Vagina (tissue), 2 donors: ENCODE data around the gene TMEM106C. TPM values are rescaled to one million over a fixed set of nuclear protein-coding genes. Genes with fewer than 3 reads are reported as not detected.
"Not testable (repeated sequence)": the region's sequence is repeated elsewhere in the genome, so short reads cannot be mapped to it uniquely, and the experiment has no call there.

ENCODE experiments used
- DNase-seq, 2 donors: peaks; one replicate each; pipeline ENCODE4 v3.0.0-alpha.2; 2017; ENCODE audit errors: extremely low spot score in 2 of 2
- H3K27ac ChIP-seq: fragments of 200-600 bp; sonication (generic); one replicate; pipeline ENCODE4 v1.5.1; 2019
- H3K27me3 ChIP-seq: fragments of 200-600 bp; sonication (generic); one replicate; pipeline ENCODE4 v1.5.1; 2019
- H3K36me3 ChIP-seq, 2 donors: fragments of 200-600 bp; sonication (generic); one replicate each; pipeline ENCODE4 v1.5.1; 2017 to 2019
- H3K4me1 ChIP-seq: fragments of 200-600 bp; sonication (generic); one replicate; pipeline ENCODE4 v1.5.1; 2019
- H3K4me3 ChIP-seq, 2 donors: fragments of 200-600 bp; sonication (generic); 1 replicate in 1 of 2; 2 replicates in 1 of 2; pipeline ENCODE4 v1.5.1; 2016 to 2019
- H3K9me3 ChIP-seq: fragments of 200-600 bp; sonication (generic); one replicate; pipeline ENCODE4 v1.5.1; 2019
- POLR2A ChIP-seq, 2 donors: fragments of 450-650 bp; IDR thresholded peaks; one replicate each; pipeline ENCODE4 v1.6.1; 2017; ENCODE audit warnings: antibody characterized with exemption in 2 of 2, mild to moderate bottlenecking in 2 of 2, moderate library complexity in 2 of 2
- POLR2AphosphoS5 ChIP-seq, 2 donors: sonication (generic); formaldehyde crosslinking; IDR thresholded peaks; one replicate each; pipeline ENCODE4 v1.9.0; 2017; ENCODE audit warnings: antibody characterized with exemption in 2 of 2, mild to moderate bottlenecking in 2 of 2, low read depth in 1 of 2; ENCODE audit not compliant: insufficient read depth in 1 of 2
- intact Hi-C: fragments of 100-400 bp; cut with DNase I; formaldehyde crosslinking; loops from one replicate; pipeline ENCODE4 v1.15.1; 2023
- total RNA-seq: library from RNA; depleted of rRNA; stranded (reverse); fragments of >200 nt; gene quantifications from one replicate; pipeline ENCODE4 v1.2.3, GENCODE V29; 2016
- TF ChIP-seq, protein P1 (sequence below), 3 experiments: fragments of 450-650 bp in 2 of 3; fragments of 200-600 bp in 1 of 3; sonication (generic) in 1 of 3; IDR thresholded peaks; one replicate each; pipeline ENCODE4 v1.5.1; 2017 to 2019; ENCODE audit warnings: antibody characterized with exemption in 3 of 3, mild to moderate bottlenecking in 2 of 3, moderate library complexity in 2 of 3

TMEM106C gene
- total RNA-seq, 1 donor from 2014 or later = 25.3 TPM

DNA sequence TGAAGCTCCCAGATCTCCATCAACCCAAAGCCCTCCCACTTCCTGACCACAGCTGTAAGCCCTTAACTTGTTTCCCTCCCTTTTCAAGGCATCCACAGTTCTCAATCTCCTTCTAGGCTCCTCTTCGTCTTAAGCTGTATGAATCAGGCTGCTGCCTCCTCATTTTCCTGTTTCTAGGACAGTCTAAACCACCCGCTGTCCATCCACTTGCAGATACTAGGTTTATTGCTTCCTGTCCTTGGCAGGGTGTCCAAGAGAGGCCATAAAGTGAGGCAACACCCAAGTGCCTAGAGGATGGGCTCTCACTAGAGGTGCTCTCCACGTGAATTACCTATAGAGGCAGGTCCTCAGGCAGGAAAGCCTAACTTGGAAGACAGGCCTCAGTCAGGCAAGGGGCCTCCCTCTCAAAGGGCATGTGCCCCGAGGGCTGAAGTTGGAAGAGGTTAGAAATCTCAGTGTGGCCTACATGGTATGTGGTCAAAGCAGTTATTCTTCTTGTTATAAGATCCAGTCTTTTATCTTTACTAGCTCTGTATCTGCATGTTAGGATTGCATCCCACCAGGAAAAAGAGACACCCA lies 8.8 kb upstream of the TMEM106C start:
- H3K4me1 ChIP-seq = peaks cover 3% of the 10 kb centered on the region
- H3K27me3 ChIP-seq = no peaks in the 10 kb centered on the region
- H3K9me3 ChIP-seq = no peaks in the 10 kb centered on the region
- TF ChIP-seq, protein P1, sequence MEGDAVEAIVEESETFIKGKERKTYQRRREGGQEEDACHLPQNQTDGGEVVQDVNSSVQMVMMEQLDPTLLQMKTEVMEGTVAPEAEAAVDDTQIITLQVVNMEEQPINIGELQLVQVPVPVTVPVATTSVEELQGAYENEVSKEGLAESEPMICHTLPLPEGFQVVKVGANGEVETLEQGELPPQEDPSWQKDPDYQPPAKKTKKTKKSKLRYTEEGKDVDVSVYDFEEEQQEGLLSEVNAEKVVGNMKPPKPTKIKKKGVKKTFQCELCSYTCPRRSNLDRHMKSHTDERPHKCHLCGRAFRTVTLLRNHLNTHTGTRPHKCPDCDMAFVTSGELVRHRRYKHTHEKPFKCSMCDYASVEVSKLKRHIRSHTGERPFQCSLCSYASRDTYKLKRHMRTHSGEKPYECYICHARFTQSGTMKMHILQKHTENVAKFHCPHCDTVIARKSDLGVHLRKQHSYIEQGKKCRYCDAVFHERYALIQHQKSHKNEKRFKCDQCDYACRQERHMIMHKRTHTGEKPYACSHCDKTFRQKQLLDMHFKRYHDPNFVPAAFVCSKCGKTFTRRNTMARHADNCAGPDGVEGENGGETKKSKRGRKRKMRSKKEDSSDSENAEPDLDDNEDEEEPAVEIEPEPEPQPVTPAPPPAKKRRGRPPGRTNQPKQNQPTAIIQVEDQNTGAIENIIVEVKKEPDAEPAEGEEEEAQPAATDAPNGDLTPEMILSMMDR (IDR thresholded peaks at IDR 0.05) = no peak
- no peak for TF ChIP-seq POLR2AphosphoS5 (IDR thresholded peaks at IDR 0.05; ENCODE audit: insufficient read depth in 1 of 2, low read depth in 1 of 2)
- no peak for TF ChIP-seq POLR2A (IDR thresholded peaks at IDR 0.05)
- no peak for DNase-seq
- no peak overlapping the region for H3K4me3 ChIP-seq
- intact Hi-C loops = no loop called here
- H3K36me3 ChIP-seq = no peaks in the 10 kb centered on the region
- no peak overlapping the region for H3K27ac ChIP-seq

DNA sequence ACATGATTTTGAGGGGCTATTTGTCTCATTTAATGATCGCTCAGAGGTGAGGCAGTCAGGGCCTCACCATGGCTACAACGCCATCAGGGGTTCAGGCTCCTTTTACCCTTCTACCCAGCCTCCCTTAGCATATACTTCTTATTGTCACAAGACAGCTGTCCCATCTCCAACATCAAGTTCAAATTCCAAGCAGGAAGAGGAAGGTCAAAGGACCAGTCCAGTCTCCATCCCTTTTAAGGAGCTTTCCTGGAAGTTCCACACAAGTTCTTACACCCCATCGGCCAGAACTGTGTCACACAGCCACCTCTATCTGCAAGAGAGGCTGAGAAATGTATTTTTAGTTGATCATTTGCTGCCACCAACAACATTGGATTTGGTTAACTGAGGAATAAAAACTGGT lies 8.3 kb upstream of the TMEM106C start:
- H3K4me3 ChIP-seq = no peak overlapping the region
- no peaks in the 10 kb centered on the region for H3K9me3 ChIP-seq
- no peaks in the 10 kb centered on the region for H3K27me3 ChIP-seq
- H3K4me1 ChIP-seq = no peaks in the 10 kb centered on the region
- H3K27ac ChIP-seq = no peak overlapping the region
- intact Hi-C loops = no loop called here
- no peak for DNase-seq
- TF ChIP-seq, protein P1 (IDR thresholded peaks at IDR 0.05) = no peak
- TF ChIP-seq POLR2A (IDR thresholded peaks at IDR 0.05) = no peak
- TF ChIP-seq POLR2AphosphoS5 (IDR thresholded peaks at IDR 0.05; ENCODE audit: insufficient read depth in 1 of 2, low read depth in 1 of 2) = no peak
- no peaks in the 10 kb centered on the region for H3K36me3 ChIP-seq

DNA sequence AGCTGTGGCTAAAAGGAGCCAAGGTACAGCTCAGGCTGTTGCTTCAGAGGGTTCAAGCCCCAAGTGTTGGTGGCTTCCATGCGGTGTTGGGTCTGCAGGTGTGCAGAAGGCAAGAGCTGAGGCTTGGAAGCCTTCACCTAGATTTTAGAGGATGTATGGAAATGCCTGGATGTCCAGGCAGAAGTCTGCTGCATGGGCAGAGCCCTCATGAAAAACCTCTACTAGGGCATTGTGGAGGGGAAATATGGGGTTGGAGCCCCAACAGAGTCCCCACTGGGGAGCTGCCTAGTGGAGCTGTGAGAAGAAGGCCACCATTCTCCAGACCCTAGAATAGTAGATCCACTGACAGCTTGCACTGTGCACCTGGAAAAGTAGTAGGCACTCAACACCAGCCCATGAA lies 5.7 kb upstream of the TMEM106C start:
- intact Hi-C loops, H3K9me3 ChIP-seq, DNase-seq: not testable (repeated sequence)

DNA sequence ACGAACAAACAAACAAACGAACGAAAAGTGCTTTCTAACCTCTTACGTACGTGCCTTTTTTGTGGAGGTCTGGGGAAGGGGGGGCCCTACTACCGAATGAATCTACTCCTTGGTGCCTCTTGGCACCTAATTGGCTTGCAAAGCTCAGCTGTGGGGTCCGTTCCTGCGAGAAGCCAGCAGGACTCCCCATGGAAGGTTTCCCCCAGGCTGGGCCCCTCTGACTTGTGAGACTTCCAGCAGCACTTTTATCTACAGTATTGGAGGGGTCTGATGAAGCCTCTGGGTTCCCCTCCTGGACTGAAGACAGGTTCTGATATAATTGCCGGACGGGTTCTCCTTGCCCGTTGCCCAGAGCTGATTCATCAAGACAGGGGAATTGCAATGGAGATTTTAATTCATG lies 1.2 kb upstream of the TMEM106C start:
- no peak for DNase-seq
- H3K4me1 ChIP-seq = no peaks in the 10 kb centered on the region
- H3K9me3 ChIP-seq = no peaks in the 10 kb centered on the region
- H3K27ac ChIP-seq = no peak overlapping the region
- no peaks in the 10 kb centered on the region for H3K27me3 ChIP-seq
- H3K36me3 ChIP-seq = no peaks in the 10 kb centered on the region
- TF ChIP-seq, protein P1 (IDR thresholded peaks at IDR 0.05) = no peak
- no peak for TF ChIP-seq POLR2A (IDR thresholded peaks at IDR 0.05)
- TF ChIP-seq POLR2AphosphoS5 (IDR thresholded peaks at IDR 0.05; ENCODE audit: insufficient read depth in 1 of 2, low read depth in 1 of 2) = no peak
- intact Hi-C loops = no loop called here
- no peak overlapping the region for H3K4me3 ChIP-seq

More for the DNA sequence above, 5.7 kb upstream of the TMEM106C start:
- not testable (repeated sequence) for H3K27ac ChIP-seq, H3K27me3 ChIP-seq, H3K4me3 ChIP-seq, H3K36me3 ChIP-seq, H3K4me1 ChIP-seq

DNA sequence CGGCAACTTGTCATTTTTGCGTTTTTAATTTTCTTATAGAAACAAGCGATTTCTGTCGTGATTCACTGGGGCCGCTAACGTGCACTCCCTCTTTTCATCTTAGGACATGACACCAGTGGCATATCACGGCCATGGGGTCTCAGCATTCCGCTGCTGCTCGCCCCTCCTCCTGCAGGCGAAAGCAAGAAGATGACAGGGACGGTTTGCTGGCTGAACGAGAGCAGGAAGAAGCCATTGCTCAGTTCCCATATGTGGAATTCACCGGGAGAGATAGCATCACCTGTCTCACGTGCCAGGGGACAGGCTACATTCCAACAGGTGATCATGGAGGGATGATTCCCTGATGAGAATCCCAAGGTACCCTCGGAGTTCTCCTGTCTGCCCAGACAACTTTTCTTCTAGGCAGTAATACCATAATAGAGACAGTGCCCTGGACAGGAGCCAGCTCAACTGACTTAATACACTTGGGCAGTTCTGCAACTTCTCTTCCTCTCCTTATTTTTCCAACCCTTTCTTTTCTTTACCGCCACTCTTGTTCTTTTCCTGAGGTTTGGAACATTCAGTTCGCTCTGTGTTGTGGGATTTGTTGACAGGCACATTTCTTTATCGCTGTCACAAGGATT lies 821 bp downstream of the TMEM106C start:
- Histone ChIP-seq H3K27me3 (no peaks in the 10 kb centered on the region), H3K4me1 (no peaks in the 10 kb centered on the region), H3K9me3 (no peaks in the 10 kb centered on the region), H3K4me3 (peak overlapping the region; percentile 74 to 91), H3K27ac (peak overlapping the region; percentile 71), H3K36me3 (no peaks in the 10 kb centered on the region)
- intact Hi-C loops = no loop called here
- no peak for TF ChIP-seq POLR2AphosphoS5 (IDR thresholded peaks at IDR 0.05; ENCODE audit: insufficient read depth in 1 of 2, low read depth in 1 of 2)
- TF ChIP-seq, protein P1 (IDR thresholded peaks at IDR 0.05) = no peak
- TF ChIP-seq POLR2A (IDR thresholded peaks at IDR 0.05) = no peak
- no peak for DNase-seq
